Stimulated activated CD4-positive, alpha-beta T cell treated with anti-CD3 and anti-CD28 coated beads, Interleukin-2, amount 100 ng/mL, for 4 hours (primary cell): Measurements from ENCODE around the gene MIAT.
"Not testable (repeated sequence)": the region's sequence is repeated elsewhere in the genome, so short reads cannot be mapped to it uniquely, and the experiment has no call there.

Experiments used
- DNase-seq: peaks from one replicate; pipeline ENCODE4 v3.0.0-alpha.2; 2020; ENCODE audit warnings: low read depth

MIAT gene

GRCh38 chr22:26700462-26700861 is 43.1 kb downstream of the MIAT start:
- DNase-seq: no peak

- DNase-seq: no peak
These were observed 43.5 kb downstream of the MIAT start for GRCh38 chr22:26700886-26701285.

GRCh38 chr22:26701323-26701722 is 43.9 kb downstream of the MIAT start:
- no peak for DNase-seq

GRCh38 chr22:26702906-26703830 is 45.8 kb downstream of the MIAT start:
- no peak for DNase-seq

- not testable (repeated sequence) for DNase-seq
These were observed 48.0 kb downstream of the MIAT start for GRCh38 chr22:26705379-26705778.

- DNase-seq: no peak
These were observed 49.7 kb downstream of the MIAT start for GRCh38 chr22:26707090-26707489.

- DNase-seq: no peak
These were observed 50.2 kb downstream of the MIAT start for GRCh38 chr22:26707581-26707980.

GRCh38 chr22:26708256-26709009 is 51.0 kb downstream of the MIAT start:
- no peak for DNase-seq

GRCh38 chr22:26709617-26710390 is 52.4 kb downstream of the MIAT start:
- no peak for DNase-seq

GRCh38 chr22:26711205-26711963 is 54.0 kb downstream of the MIAT start:
- no peak for DNase-seq

GRCh38 chr22:26712158-26712557 is 54.8 kb downstream of the MIAT start:
- DNase-seq: no peak

GRCh38 chr22:26713823-26714449 is 56.5 kb downstream of the MIAT start:
- no peak for DNase-seq

- no peak for DNase-seq
These were observed 57.6 kb downstream of the MIAT start for GRCh38 chr22:26714971-26715370.

- no peak for DNase-seq
These were observed 58.1 kb downstream of the MIAT start for GRCh38 chr22:26715392-26715936.

- DNase-seq: no peak
These were observed 61.1 kb downstream of the MIAT start for GRCh38 chr22:26718488-26718887.

GRCh38 chr22:26718905-26719304 is 61.5 kb downstream of the MIAT start:
- DNase-seq: no peak

GRCh38 chr22:26722159-26722558 is 64.8 kb downstream of the MIAT start:
- DNase-seq: no peak

GRCh38 chr22:26724414-26724813 is 67.0 kb downstream of the MIAT start:
- DNase-seq: no peak

GRCh38 chr22:26725012-26725676 is 67.8 kb downstream of the MIAT start:
- no peak for DNase-seq
